Lower lobe of right lung (tissue), 2 donors: ENCODE measurements around the gene EVA1C. TPM values are rescaled to one million over a fixed set of nuclear protein-coding genes. Genes with fewer than 3 reads are reported as not detected.
"Not testable (repeated sequence)": the region's sequence is repeated elsewhere in the genome, so short reads cannot be mapped to it uniquely, and the experiment has no call there.

Experiments
- ATAC-seq, 2 donors: fragments of 200-7000 bp; cut with Tn5 transposase; one replicate each; pipeline ENCODE4 v1.9.1; 2020 to 2022; ENCODE audit warnings: mild to moderate bottlenecking in 2 of 2, moderate library complexity in 2 of 2
- DNase-seq: peaks from one replicate; pipeline ENCODE4 v3.0.0-alpha.2; 2020
- H3K27ac ChIP-seq: fragments of 200-600 bp; one replicate; pipeline ENCODE4 v1.8.0; 2022
- H3K27me3 ChIP-seq: fragments of 200-600 bp; one replicate; pipeline ENCODE4 v1.8.0; 2022; ENCODE audit warnings: low read depth
- H3K36me3 ChIP-seq: fragments of 200-600 bp; one replicate; pipeline ENCODE4 v1.8.0; 2022; ENCODE audit warnings: mild to moderate bottlenecking
- H3K4me1 ChIP-seq: fragments of 200-600 bp; one replicate; pipeline ENCODE4 v1.8.0; 2022
- H3K4me3 ChIP-seq: fragments of 200-600 bp; one replicate; pipeline ENCODE4 v1.8.0; 2022; ENCODE audit warnings: mild to moderate bottlenecking
- H3K9me3 ChIP-seq: fragments of 200-600 bp; one replicate; pipeline ENCODE4 v1.8.0; 2022
- intact Hi-C: fragments of 100-400 bp; cut with DNase I; formaldehyde crosslinking; loops from one replicate; pipeline ENCODE4 v1.11.0; 2022
- total RNA-seq: library from RNA; stranded (reverse); fragmentation: NEBNext Ultra II Directional; extraction: Animal tissue kit (Norgen Biotek cat#: 25700); gene quantifications from one replicate; pipeline ENCODE4 v1.2.1, GENCODE V29; 2021
- TF ChIP-seq, protein P1 (sequence below): fragments of 200-600 bp; IDR thresholded peaks from one replicate; pipeline ENCODE4 v1.8.0; 2022; ENCODE audit warnings: antibody characterized with exemption, mild to moderate bottlenecking
- donor health status: DM: no; HTN: yes; CAD: no; lungs with severe emphysema.

EVA1C gene
- total RNA-seq, 1 donor from 2014 or later, result 31.8 TPM

DNA sequence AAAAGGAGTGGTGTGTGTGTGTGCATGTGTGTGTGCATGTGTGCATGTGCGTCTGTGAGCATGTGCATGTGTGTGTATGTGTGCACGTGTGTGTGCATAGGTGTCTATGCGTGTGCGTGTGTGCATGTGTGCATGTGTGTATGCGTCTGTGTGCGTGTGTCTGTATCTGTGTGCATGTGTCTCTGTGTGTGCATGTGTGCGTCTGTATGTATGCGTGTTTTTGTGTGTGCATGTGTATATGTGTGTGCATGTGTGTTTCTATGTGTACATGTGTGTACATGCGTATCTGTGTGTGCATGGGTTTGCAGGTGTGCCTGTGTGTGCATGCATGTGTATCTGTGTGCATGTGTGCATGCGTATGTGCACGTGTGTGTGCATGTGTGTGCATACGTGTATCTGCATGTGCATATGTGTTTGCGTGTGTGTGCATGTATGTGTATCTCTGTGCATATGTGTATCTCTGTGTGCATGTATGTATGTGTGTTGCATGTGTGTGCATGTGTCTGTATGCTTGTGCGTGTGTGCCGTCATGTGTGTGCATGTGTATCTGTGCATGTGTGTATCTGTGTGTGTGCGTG, 94.9 kb downstream of the EVA1C start:
- no peaks in the 10 kb centered on the region for H3K27me3 ChIP-seq
- ATAC-seq (peak in 1 of 2 donors; percentile 43), DNase-seq (no peak)
- no peak overlapping the region for H3K4me3 ChIP-seq
- no peaks in the 10 kb centered on the region for H3K4me1 ChIP-seq
- TF ChIP-seq, protein P1, sequence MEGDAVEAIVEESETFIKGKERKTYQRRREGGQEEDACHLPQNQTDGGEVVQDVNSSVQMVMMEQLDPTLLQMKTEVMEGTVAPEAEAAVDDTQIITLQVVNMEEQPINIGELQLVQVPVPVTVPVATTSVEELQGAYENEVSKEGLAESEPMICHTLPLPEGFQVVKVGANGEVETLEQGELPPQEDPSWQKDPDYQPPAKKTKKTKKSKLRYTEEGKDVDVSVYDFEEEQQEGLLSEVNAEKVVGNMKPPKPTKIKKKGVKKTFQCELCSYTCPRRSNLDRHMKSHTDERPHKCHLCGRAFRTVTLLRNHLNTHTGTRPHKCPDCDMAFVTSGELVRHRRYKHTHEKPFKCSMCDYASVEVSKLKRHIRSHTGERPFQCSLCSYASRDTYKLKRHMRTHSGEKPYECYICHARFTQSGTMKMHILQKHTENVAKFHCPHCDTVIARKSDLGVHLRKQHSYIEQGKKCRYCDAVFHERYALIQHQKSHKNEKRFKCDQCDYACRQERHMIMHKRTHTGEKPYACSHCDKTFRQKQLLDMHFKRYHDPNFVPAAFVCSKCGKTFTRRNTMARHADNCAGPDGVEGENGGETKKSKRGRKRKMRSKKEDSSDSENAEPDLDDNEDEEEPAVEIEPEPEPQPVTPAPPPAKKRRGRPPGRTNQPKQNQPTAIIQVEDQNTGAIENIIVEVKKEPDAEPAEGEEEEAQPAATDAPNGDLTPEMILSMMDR, result no peak
- intact Hi-C loops, result no loop called here
- H3K9me3 ChIP-seq, result no peaks in the 10 kb centered on the region
- no peak overlapping the region for H3K27ac ChIP-seq
- H3K36me3 ChIP-seq, result peaks cover 75% of the 10 kb centered on the region

DNA sequence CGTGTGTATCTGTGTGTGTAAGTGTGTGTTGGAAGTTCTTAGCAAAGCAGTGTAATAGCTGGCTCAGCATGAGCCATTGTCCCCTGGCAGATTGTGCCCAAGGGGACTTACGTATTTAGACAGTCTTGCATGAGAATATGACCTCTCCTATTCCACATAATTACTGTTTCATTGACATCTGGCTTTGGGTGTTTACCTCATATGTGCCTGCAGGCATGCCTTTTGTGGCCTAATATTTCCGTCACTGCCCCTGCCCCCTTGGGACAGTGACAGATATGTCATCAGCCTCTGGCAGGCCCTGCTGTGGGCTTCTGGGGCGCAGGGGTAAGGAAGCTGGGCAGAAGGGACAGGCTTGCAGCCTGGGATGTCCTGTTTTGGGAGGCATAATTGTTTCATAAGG, 95.5 kb downstream of the EVA1C start:
- intact Hi-C loops, H3K4me3 ChIP-seq, DNase-seq, ATAC-seq, H3K27ac ChIP-seq, H3K27me3 ChIP-seq, H3K4me1 ChIP-seq, H3K9me3 ChIP-seq: not testable (repeated sequence)
- H3K36me3 ChIP-seq, result peaks cover 69% of the 10 kb centered on the region

GRCh38 chr21:32508558-32508957, 96.1 kb downstream of the EVA1C start:
- Histone ChIP-seq H3K9me3 (no peaks in the 10 kb centered on the region), H3K4me3 (no peak overlapping the region), H3K4me1 (no peaks in the 10 kb centered on the region), H3K27me3 (no peaks in the 10 kb centered on the region), H3K27ac (no peak overlapping the region), H3K36me3 (peaks cover 64% of the 10 kb centered on the region)
- ATAC-seq (no peak), DNase-seq (no peak)
- intact Hi-C loops, result no loop called here
- TF ChIP-seq, protein P1, result no peak

DNA sequence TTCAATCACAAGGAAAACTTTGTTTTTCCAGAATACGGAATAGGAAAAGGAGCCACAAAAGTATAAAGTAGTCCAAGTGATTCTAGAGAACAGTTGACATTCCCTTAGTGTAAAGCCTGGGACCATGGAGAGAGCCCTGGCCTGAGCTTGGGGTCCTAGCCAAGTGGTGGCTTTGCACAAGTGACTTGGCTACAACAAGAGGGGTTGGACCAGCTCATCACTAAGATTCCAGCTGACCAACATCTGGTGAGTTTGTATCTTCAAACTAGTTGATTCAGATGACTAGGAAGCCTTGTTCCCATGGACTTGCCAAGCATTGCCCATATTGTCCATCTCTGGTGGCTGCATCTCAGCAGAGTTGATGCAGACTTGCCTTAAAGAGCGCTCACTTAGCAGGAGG, 96.5 kb downstream of the EVA1C start:
- H3K27ac ChIP-seq, H3K27me3 ChIP-seq, intact Hi-C loops, ATAC-seq, DNase-seq, H3K9me3 ChIP-seq, H3K4me1 ChIP-seq, H3K4me3 ChIP-seq: not testable (repeated sequence)
- peaks cover 61% of the 10 kb centered on the region for H3K36me3 ChIP-seq

- H3K4me3 ChIP-seq, result no peak overlapping the region
- TF ChIP-seq, protein P1, result no peak
- DNase-seq (no peak), ATAC-seq (no peak)
- intact Hi-C loops, result no loop called here
- H3K4me1 ChIP-seq, result peaks cover 16% of the 10 kb centered on the region
- H3K36me3 ChIP-seq, result peaks cover 32% of the 10 kb centered on the region
- H3K27ac ChIP-seq, result no peak overlapping the region
- no peaks in the 10 kb centered on the region for H3K27me3 ChIP-seq
- H3K9me3 ChIP-seq, result peaks cover 4% of the 10 kb centered on the region
Observed at GRCh38 chr21:32514275-32515055, 102.0 kb downstream of the EVA1C start.

DNA sequence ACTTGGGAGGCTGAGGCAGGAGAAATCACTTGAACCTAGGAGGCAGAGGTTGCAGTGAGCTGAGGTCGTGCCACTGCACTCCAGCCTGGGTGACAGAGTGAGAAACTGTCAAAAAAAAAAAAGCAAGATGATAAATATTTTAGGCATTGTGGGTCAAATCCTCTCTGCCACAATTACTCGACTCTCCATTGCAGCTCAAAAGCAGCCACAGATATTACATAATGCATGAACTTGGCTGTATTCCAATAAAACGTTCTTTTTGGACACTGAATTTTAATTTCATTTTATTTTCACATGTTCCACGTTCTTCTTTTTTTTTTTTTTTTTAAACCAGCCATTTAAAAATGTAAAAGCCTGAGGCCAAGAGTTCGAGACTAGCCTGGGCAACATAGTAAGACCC, 103.4 kb downstream of the EVA1C start:
- TF ChIP-seq, protein P1, result no peak
- peaks cover 4% of the 10 kb centered on the region for H3K9me3 ChIP-seq
- H3K27ac ChIP-seq, result no peak overlapping the region
- DNase-seq (no peak), ATAC-seq (peak in 1 of 2 donors; percentile 32)
- peaks cover 24% of the 10 kb centered on the region for H3K36me3 ChIP-seq
- H3K4me3 ChIP-seq, result no peak overlapping the region
- intact Hi-C loops, result no loop called here
- no peaks in the 10 kb centered on the region for H3K27me3 ChIP-seq
- H3K4me1 ChIP-seq, result peaks cover 19% of the 10 kb centered on the region
